ENCODE measurements around the gene LRRC56. TPM values are rescaled to one million over a fixed set of nuclear protein-coding genes. Genes with fewer than 3 reads are reported as not detected.

LRRC56 gene, protein sequence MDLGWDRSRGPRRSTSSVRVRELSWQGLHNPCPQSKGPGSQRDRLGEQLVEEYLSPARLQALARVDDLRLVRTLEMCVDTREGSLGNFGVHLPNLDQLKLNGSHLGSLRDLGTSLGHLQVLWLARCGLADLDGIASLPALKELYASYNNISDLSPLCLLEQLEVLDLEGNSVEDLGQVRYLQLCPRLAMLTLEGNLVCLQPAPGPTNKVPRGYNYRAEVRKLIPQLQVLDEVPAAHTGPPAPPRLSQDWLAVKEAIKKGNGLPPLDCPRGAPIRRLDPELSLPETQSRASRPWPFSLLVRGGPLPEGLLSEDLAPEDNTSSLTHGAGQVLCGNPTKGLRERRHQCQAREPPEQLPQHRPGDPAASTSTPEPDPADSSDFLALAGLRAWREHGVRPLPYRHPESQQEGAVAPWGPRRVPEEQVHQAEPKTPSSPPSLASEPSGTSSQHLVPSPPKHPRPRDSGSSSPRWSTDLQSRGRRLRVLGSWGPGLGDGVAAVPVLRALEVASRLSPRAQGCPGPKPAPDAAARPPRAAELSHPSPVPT
- total RNA-seq = 1 to 10 TPM in 6 of 8 experiments, under 1 TPM in 2; 0.75 to 7.6 (median 1.8) TPM

DNA sequence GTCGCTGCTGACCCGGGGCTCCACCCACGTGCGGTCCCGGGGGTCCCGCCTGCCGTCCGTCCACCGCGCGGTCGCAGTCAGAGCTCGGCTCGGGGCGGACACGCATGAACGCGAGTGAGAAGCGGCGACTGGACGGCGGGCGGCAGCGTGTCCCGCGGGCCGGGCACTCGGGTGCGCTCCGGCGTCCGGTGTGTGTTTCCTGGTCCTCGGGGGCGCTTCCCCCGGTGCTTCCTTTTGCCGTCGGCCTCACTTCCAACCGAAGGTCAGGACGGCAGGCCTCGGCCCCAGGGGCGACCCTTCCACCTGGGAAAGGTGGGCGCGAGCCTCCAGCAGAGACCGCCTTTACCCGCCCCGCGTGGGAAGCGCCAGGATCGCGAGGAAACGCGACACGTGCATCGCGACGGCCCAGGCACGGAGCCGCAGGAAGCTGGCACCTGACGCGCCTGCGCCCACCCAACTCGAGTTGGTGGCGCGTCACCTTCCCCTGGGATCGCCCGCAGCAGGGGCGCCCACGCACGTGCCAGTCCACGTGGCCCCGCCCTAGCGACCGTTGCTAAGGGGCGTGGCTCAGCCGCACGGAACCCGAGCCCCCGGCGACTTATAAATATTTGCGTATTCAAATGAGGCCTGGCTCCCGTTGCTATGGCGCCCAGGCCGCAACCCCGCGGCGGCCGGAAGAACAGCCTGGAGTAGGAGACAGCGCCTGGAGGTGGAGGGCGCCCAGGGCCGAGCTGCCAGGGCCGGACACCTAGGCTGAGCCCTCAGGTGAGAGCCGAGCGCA, at the start of gene LRRC56:
LRRC56 (plus strand) TSS at position 687 of the 781 bp plus-strand sequence. CDS start 3,158 bp downstream, outside the sequence.
- no peak within 1 kb of the TSS for H3K27ac ChIP-seq
- H3K4me1 ChIP-seq (replicated peaks in 1 of 2) = peaks cover 28 to 40% of the 10 kb centered on the region in 2 donors
- 0 to 18% (median 6%) methylated on average over 10 to 27 of the region's 93 CpGs; no CpG with 5 or more reads in 6 of the 10 experiments for WGBS, 10 experiments
- peak within 1 kb of the TSS; percentile 2 to 96 (median 79) for H3K4me3 ChIP-seq
- ATAC-seq (replicated peaks in 6 of 8) = peak; percentile 20 to 59 (median 38)
- in situ Hi-C loops (cut with MboI; ENCODE audit: low pct_unique_long_range_greater_than_20kb in 2 of 9, low sequenced_read_pairs in 9 of 9, unreplicated experiment in 9 of 9) = no loop called here

DNA sequence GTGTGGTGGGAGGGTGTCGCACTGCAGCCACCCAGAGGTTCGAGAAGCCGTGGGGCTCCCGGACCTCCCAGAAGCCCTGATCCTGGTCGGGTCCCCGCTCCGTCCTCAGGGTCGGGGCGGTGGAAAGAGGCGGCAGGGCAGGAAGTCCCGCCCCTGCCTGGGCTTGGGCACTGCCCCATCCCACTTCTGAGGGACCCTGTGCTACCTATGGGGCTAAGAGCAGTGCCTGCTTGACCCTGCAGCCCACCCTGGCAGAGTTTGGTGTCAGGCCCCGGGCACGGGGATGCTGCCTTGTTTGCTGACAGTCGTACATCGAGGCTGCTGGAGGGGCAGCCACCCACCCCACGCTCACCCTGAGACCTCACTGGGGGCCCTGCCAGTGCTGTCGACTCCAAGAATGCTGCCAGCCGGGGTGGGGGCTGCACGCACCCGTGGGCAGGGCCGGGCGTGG, 49.7 kb upstream of the LRRC56 start:
- in situ Hi-C loops (cut with MboI; ENCODE audit: low pct_unique_long_range_greater_than_20kb in 2 of 9, low sequenced_read_pairs in 9 of 9, unreplicated experiment in 9 of 9) = no loop called here
- Histone ChIP-seq H3K27ac (no peak overlapping the region), H3K4me3 (no peak overlapping the region), H3K4me1 (replicated peaks in 1 of 2) (no peaks in the 10 kb centered on the region)
- no peak for ATAC-seq (replicated peaks in 6 of 8)
- 100% methylated on average over 1 to 2 of the region's 22 CpGs; no CpG with 5 or more reads in 8 of the 10 experiments for WGBS, 10 experiments

- H3K4me1 ChIP-seq (replicated peaks in 1 of 2) = no peaks in the 10 kb centered on the region
- H3K4me3 ChIP-seq = no peak overlapping the region
- no peak overlapping the region for H3K27ac ChIP-seq
- no peak for ATAC-seq (replicated peaks in 6 of 8)
- in situ Hi-C loops (cut with MboI; ENCODE audit: low pct_unique_long_range_greater_than_20kb in 2 of 9, low sequenced_read_pairs in 9 of 9, unreplicated experiment in 9 of 9) = no loop called here
- no CpG with 5 or more reads among the region's 25 CpGs for WGBS, 10 experiments
Measured at GRCh38 chr11:488062-488461, 49.3 kb upstream of the LRRC56 start.

- H3K4me3 ChIP-seq = no peak overlapping the region
- WGBS, 10 experiments = 80 to 100% (median 96%) methylated on average over 1 to 4 of the region's 19 CpGs; no CpG with 5 or more reads in 7 of the 10 experiments
- ATAC-seq (replicated peaks in 6 of 8) = no peak
- no peaks in the 10 kb centered on the region for H3K4me1 ChIP-seq (replicated peaks in 1 of 2)
- in situ Hi-C loops (cut with MboI; ENCODE audit: low pct_unique_long_range_greater_than_20kb in 2 of 9, low sequenced_read_pairs in 9 of 9, unreplicated experiment in 9 of 9) = no loop called here
- no peak overlapping the region for H3K27ac ChIP-seq
Measured at GRCh38 chr11:488579-488978, 48.7 kb upstream of the LRRC56 start.

- 86 to 96% (median 89%) methylated on average over 5 to 9 of the region's 19 CpGs; no CpG with 5 or more reads in 7 of the 10 experiments for WGBS, 10 experiments
- no peak overlapping the region for H3K4me3 ChIP-seq
- H3K27ac ChIP-seq = no peak overlapping the region
- H3K4me1 ChIP-seq (replicated peaks in 1 of 2) = no peaks in the 10 kb centered on the region
- in situ Hi-C loops (cut with MboI; ENCODE audit: low pct_unique_long_range_greater_than_20kb in 2 of 9, low sequenced_read_pairs in 9 of 9, unreplicated experiment in 9 of 9) = no loop called here
- ATAC-seq (replicated peaks in 6 of 8) = peak in 1 of 8 experiments; percentile 4
Measured at GRCh38 chr11:488992-489391, 48.3 kb upstream of the LRRC56 start.

DNA sequence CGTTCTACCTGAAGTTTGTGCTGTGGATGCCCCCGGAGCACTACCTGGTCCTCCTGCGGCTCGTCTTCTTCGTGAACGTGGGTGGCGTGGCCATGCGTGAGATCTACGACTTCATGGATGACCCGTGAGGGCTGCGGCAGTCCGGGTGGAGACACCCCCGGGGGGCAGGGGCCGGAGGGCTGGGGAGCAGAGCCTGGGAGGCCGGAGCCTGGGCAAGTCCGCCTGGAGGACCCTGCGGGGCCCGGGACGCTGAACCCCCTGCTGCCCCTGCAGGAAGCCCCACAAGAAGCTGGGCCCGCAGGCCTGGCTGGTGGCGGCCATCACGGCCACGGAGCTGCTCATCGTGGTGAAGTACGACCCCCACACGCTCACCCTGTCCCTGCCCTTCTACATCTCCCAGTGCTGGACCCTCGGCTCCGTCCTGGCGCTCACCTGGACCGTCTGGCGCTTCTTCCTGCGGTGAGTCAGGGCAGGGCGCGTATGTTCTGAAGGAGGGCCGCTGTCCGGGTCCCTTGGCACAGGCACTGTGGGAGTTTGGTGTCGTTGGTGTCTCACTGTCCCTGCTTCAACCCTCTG, 47.6 kb upstream of the LRRC56 start:
- 97% methylated on average over 12 of the region's 37 CpGs; no CpG with 5 or more reads in 9 of the 10 experiments for WGBS, 10 experiments
- Histone ChIP-seq H3K4me1 (replicated peaks in 1 of 2) (no peaks in the 10 kb centered on the region), H3K27ac (no peak overlapping the region), H3K4me3 (no peak overlapping the region)
- in situ Hi-C loops (cut with MboI; ENCODE audit: low pct_unique_long_range_greater_than_20kb in 2 of 9, low sequenced_read_pairs in 9 of 9, unreplicated experiment in 9 of 9) = no loop called here
- no peak for ATAC-seq (replicated peaks in 6 of 8)

DNA sequence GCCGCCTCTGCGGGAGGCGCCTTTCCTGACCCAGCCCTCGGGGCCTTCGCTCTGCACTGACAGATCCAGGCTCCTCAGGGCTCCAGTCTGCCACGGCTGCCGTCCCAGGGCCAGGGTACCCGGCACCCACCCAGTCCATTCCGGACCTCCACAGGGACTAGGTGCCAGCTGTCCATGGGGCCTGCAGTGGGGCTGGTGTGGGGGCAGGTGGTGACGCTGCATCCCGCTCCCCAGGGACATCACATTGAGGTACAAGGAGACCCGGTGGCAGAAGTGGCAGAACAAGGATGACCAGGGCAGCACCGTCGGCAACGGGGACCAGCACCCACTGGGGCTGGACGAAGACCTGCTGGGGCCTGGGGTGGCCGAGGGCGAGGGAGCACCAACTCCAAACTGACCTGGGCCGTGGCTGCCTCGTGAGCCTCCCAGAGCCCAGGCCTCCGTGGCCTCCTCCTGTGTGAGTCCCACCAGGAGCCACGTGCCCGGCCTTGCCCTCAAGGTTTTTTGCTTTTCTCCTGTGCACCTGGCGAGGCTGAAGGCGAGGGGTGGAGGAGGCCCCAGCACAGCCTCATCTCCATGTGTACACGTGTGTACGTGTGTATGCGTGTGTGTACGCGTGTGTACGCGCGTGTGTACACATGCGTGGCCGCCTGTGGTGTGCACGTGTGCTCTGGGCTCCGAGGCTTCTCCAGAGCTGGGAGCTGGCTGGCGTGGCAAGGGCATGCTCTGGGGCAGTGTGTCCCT, 47.0 kb upstream of the LRRC56 start:
- in situ Hi-C loops (cut with MboI; ENCODE audit: low pct_unique_long_range_greater_than_20kb in 2 of 9, low sequenced_read_pairs in 9 of 9, unreplicated experiment in 9 of 9) = no loop called here
- peak in 1 of 8 experiments; percentile 5 for ATAC-seq (replicated peaks in 6 of 8)
- 80 to 100% (median 94%) methylated on average over 1 to 14 of the region's 38 CpGs; no CpG with 5 or more reads in 4 of the 10 experiments for WGBS, 10 experiments
- H3K4me3 ChIP-seq = no peak overlapping the region
- no peaks in the 10 kb centered on the region for H3K4me1 ChIP-seq (replicated peaks in 1 of 2)
- no peak overlapping the region for H3K27ac ChIP-seq

GRCh38 chr11:490930-491260, 46.4 kb upstream of the LRRC56 start:
- in situ Hi-C loops (cut with MboI; ENCODE audit: low pct_unique_long_range_greater_than_20kb in 2 of 9, low sequenced_read_pairs in 9 of 9, unreplicated experiment in 9 of 9) = no loop called here
- ATAC-seq (replicated peaks in 6 of 8) = peak in 1 of 8 experiments; percentile 7
- WGBS, 10 experiments = 87 to 100% methylated on average over 1 to 6 of the region's 15 CpGs; no CpG with 5 or more reads in 8 of the 10 experiments
- Histone ChIP-seq H3K4me3 (no peak overlapping the region), H3K4me1 (replicated peaks in 1 of 2) (no peaks in the 10 kb centered on the region), H3K27ac (no peak overlapping the region)

DNA sequence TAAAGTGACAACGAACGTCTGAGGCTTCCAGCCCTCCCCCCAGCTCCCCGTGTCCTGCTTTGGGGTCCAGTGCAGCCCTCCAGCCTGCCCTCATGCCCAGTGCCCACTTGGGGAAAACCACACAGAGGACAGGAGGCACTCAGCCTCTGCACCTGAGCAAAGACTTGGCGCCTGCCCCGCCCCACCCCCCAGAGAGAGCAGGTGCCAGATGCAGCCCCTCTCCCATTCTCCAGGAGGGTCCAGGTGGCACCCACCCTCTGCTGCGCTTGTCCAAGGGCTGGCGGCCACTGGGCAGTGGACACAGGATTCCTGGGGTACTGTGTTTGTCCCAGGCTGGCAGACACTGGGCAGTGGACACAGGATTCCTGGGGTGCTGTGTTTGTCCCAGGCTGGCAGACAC, 46.0 kb upstream of the LRRC56 start:
- in situ Hi-C loops (cut with MboI; ENCODE audit: low pct_unique_long_range_greater_than_20kb in 2 of 9, low sequenced_read_pairs in 9 of 9, unreplicated experiment in 9 of 9) = no loop called here
- no peaks in the 10 kb centered on the region for H3K4me1 ChIP-seq (replicated peaks in 1 of 2)
- H3K27ac ChIP-seq = no peak overlapping the region
- no peak for ATAC-seq (replicated peaks in 6 of 8)
- H3K4me3 ChIP-seq = no peak overlapping the region
- 100% methylated on average over 1 to 2 of the region's 7 CpGs; no CpG with 5 or more reads in 8 of the 10 experiments for WGBS, 10 experiments

DNA sequence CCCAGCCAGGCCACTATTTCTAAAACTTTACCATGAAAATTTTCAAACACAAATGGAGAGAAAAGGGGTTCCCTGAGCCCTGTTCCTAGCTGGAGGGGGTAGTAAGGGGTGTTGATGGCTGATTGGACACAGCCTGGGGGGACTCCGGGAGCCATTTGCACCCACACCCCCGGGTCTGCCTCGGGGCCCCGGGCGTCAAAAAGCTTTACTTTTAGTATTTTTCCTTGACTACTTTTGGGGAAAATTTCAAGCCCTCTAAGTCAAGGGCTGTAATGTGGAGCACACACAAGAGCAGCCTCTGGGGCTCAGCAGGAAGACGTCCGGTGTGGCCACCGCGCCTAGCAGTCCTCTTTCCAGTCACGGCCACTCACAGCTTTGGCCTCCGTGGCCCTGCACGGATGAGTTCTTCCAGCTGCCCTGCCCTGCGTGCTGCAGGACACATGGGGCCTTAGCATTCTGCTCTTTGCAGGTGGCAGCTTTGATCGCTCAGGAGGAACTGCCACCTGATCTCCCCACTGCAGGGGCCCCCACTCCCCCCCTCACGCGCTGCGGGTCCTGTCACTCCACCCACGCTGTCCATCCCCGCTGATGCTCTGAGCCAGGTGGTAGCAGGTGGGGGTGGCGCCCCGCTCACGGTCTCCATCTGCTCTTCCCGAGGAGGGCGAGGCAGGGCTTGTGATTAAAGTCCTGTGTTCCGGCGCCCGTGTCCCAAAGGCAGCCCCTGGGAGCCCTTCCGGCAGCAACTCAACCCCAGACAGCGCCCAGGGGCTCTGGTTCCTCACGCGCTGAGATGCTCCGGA, 44.7 kb upstream of the LRRC56 start:
- in situ Hi-C loops (cut with MboI; ENCODE audit: low pct_unique_long_range_greater_than_20kb in 2 of 9, low sequenced_read_pairs in 9 of 9, unreplicated experiment in 9 of 9) = no loop called here
- Histone ChIP-seq H3K27ac (no peak overlapping the region), H3K4me3 (no peak overlapping the region), H3K4me1 (replicated peaks in 1 of 2) (no peaks in the 10 kb centered on the region)
- ATAC-seq (replicated peaks in 6 of 8) = peak in 1 of 8 experiments; percentile 5
- 96 to 100% (median 100%) methylated on average over 1 to 10 of the region's 32 CpGs; no CpG with 5 or more reads in 6 of the 10 experiments for WGBS, 10 experiments

DNA sequence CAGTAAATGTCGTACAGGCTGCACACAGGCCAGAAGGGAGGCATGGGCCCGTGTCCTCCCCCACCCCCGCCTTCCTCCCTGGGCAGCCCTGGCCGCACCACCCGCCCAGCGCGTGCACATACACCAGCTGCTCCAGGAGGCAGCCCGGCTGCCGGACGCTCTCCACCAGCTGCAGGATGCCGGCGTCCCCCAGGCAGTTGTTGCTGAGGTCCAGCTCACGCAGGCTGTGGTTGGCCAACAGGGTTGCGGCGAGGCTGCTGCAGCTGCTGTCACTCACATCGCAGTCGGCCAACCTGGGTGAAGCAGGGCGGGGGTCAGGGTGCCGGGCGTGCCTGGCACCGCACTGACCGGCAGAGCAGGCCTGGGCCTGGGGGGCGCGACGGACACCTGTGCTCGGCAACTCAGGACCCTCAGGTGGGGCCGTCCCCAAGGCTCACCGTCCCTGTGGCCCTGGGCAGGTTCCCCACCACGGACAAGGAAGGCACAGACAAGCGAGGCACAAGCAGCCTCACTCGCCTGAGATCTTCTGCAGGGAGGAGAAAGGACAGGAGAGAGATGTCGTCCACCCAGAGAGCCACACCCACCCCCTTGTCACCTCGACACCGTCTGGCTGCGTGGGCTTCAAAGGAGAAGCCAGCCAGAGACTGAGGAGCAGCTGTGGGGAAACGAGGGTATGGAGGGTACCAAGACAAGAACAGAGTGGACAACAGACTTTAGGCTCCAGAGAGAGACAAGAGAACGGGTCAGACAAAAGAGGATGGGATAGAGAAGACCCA, 42.4 kb upstream of the LRRC56 start:
- in situ Hi-C loops (cut with MboI; ENCODE audit: low pct_unique_long_range_greater_than_20kb in 2 of 9, low sequenced_read_pairs in 9 of 9, unreplicated experiment in 9 of 9) = no loop called here
- Histone ChIP-seq H3K27ac (no peak overlapping the region), H3K4me3 (no peak overlapping the region), H3K4me1 (replicated peaks in 1 of 2) (no peaks in the 10 kb centered on the region)
- 82 to 100% (median 86%) methylated on average over 1 to 6 of the region's 37 CpGs; no CpG with 5 or more reads in 6 of the 10 experiments for WGBS, 10 experiments
- peak in 5 of 8 experiments; percentile 7 to 27 (median 20) for ATAC-seq (replicated peaks in 6 of 8)

Measured in motor neuron (in vitro differentiated cells).